Measurements from ENCODE around the gene GAGE2A. TPM values are rescaled to one million over a fixed set of nuclear protein-coding genes. Genes with fewer than 3 reads are reported as not detected.
"Not testable (repeated sequence)": the region's sequence is repeated elsewhere in the genome, so short reads cannot be mapped to it uniquely, and the experiment has no call there.

GAGE2A gene
- total and polyA plus RNA-seq, 2 donors (not counting 1 experiment from before 2014, with no cell fraction given): not detected

- POLR2A ChIA-PET; H4K20me1 ChIP-seq (ENCODE audit: control insufficient read depth, insufficient read depth, low read length, poor library complexity, severe bottlenecking); H3K27ac ChIP-seq (ENCODE audit: low read length in 2 of 2); H2AFZ ChIP-seq (ENCODE audit: insufficient read depth, low read depth, low read length, poor library complexity, severe bottlenecking); intact Hi-C loops (cut with micrococcal nuclease); ATAC-seq (ENCODE audit: low read depth); H3K4me2 ChIP-seq (replicated peaks; ENCODE audit: low read depth, low read length, poor library complexity, severe bottlenecking); H3K79me2 ChIP-seq (ENCODE audit: control insufficient read depth, insufficient read depth, low read length); H3K4me1 ChIP-seq (ENCODE audit: control insufficient read depth in 2 of 2, insufficient read depth in 2 of 2, low read length in 2 of 2); H3K36me3 ChIP-seq (replicated peaks in 1 of 2; ENCODE audit: control extremely low read depth in 1 of 2, control insufficient read depth in 1 of 2, extremely low read depth in 1 of 2, insufficient read depth in 2 of 2, low read length in 1 of 2); H3K9ac ChIP-seq (ENCODE audit: low read length); H3K9me3 Mint-ChIP-seq (ENCODE audit: insufficient read depth); H3K4me1 Mint-ChIP-seq; H3K4me3 Mint-ChIP-seq; H3K4me3 ChIP-seq (ENCODE audit: control extremely low read depth in 1 of 5, extremely low read depth in 1 of 5, insufficient read depth in 1 of 5, low read depth in 2 of 5, low read length in 4 of 5); H3K9me3 ChIP-seq (ENCODE audit: control extremely low read depth in 1 of 3, control insufficient read depth in 2 of 3, insufficient read depth in 1 of 3, low read length in 2 of 3); H3K27me3 ChIP-seq (replicated peaks in 1 of 4; ENCODE audit: control extremely low read depth in 1 of 4, control insufficient read depth in 3 of 4, insufficient read depth in 4 of 4, low read length in 3 of 4); CTCF ChIA-PET; H3K27me3 Mint-ChIP-seq; H3K27ac Mint-ChIP-seq; DNase-seq: not testable (repeated sequence)
- 96% methylated on average over 8 of the region's 37 CpGs for WGBS (ENCODE audit: insufficient coverage)
Observed at GRCh38 chrX:49589769-49590478, 628 bp downstream of the GAGE2A start.

GRCh38 chrX:49590488-49590887, 1.2 kb downstream of the GAGE2A start:
- H3K27me3 ChIP-seq (replicated peaks in 1 of 4; ENCODE audit: control extremely low read depth in 1 of 4, control insufficient read depth in 3 of 4, insufficient read depth in 4 of 4, low read length in 3 of 4); H3K79me2 ChIP-seq (ENCODE audit: control insufficient read depth, insufficient read depth, low read length); POLR2A ChIA-PET; H3K27ac Mint-ChIP-seq; H3K4me3 Mint-ChIP-seq; H2AFZ ChIP-seq (ENCODE audit: insufficient read depth, low read depth, low read length, poor library complexity, severe bottlenecking); H4K20me1 ChIP-seq (ENCODE audit: control insufficient read depth, insufficient read depth, low read length, poor library complexity, severe bottlenecking); H3K9ac ChIP-seq (ENCODE audit: low read length); ATAC-seq (ENCODE audit: low read depth); H3K27me3 Mint-ChIP-seq; H3K4me1 ChIP-seq (ENCODE audit: control insufficient read depth in 2 of 2, insufficient read depth in 2 of 2, low read length in 2 of 2); H3K9me3 Mint-ChIP-seq (ENCODE audit: insufficient read depth); DNase-seq; H3K27ac ChIP-seq (ENCODE audit: low read length in 2 of 2); intact Hi-C loops (cut with micrococcal nuclease); H3K36me3 ChIP-seq (replicated peaks in 1 of 2; ENCODE audit: control extremely low read depth in 1 of 2, control insufficient read depth in 1 of 2, extremely low read depth in 1 of 2, insufficient read depth in 2 of 2, low read length in 1 of 2); H3K4me3 ChIP-seq (ENCODE audit: control extremely low read depth in 1 of 5, extremely low read depth in 1 of 5, insufficient read depth in 1 of 5, low read depth in 2 of 5, low read length in 4 of 5); H3K4me2 ChIP-seq (replicated peaks; ENCODE audit: low read depth, low read length, poor library complexity, severe bottlenecking); H3K4me1 Mint-ChIP-seq; H3K9me3 ChIP-seq (ENCODE audit: control extremely low read depth in 1 of 3, control insufficient read depth in 2 of 3, insufficient read depth in 1 of 3, low read length in 2 of 3); CTCF ChIA-PET: not testable (repeated sequence)
- WGBS (ENCODE audit: insufficient coverage): no CpG with 5 or more reads among the region's 17 CpGs

DNA sequence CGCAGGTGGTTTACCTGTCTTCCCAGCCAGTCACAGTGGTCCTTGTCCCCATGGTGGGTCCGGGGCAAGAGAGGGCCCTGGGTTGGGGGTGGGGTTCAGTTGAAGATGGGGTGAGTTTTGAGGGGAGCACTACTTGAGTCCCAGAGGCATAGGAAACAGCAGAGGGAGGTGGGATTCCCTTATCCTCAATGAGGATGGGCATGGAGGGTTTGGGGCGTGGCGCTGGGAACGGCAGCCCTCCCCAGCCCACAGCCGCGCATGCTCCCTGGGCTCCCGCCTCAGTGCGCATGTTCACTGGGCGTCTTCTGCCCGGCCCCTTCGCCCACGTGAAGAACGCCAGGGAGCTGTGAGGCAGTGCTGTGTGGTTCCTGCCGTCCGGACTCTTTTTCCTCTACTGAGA, 9.4 kb downstream of the GAGE2A start, which contains the start of gene GAGE1:
TSS of gene GAGE1 (plus strand) at position 301 of the 400 bp plus-strand sequence. CDS start 1,155 bp downstream, outside the sequence.
- H3K27ac Mint-ChIP-seq; H3K4me2 ChIP-seq (replicated peaks; ENCODE audit: low read depth, low read length, poor library complexity, severe bottlenecking); H3K27ac ChIP-seq (ENCODE audit: low read length in 2 of 2); H3K79me2 ChIP-seq (ENCODE audit: control insufficient read depth, insufficient read depth, low read length); H3K4me3 Mint-ChIP-seq; CTCF ChIA-PET; ATAC-seq (ENCODE audit: low read depth); H3K9me3 Mint-ChIP-seq (ENCODE audit: insufficient read depth); H3K4me1 Mint-ChIP-seq; H3K36me3 ChIP-seq (replicated peaks in 1 of 2; ENCODE audit: control extremely low read depth in 1 of 2, control insufficient read depth in 1 of 2, extremely low read depth in 1 of 2, insufficient read depth in 2 of 2, low read length in 1 of 2); H2AFZ ChIP-seq (ENCODE audit: insufficient read depth, low read depth, low read length, poor library complexity, severe bottlenecking); POLR2A ChIA-PET; H3K9me3 ChIP-seq (ENCODE audit: control extremely low read depth in 1 of 3, control insufficient read depth in 2 of 3, insufficient read depth in 1 of 3, low read length in 2 of 3); H3K27me3 Mint-ChIP-seq; H3K9ac ChIP-seq (ENCODE audit: low read length); H3K27me3 ChIP-seq (replicated peaks in 1 of 4; ENCODE audit: control extremely low read depth in 1 of 4, control insufficient read depth in 3 of 4, insufficient read depth in 4 of 4, low read length in 3 of 4); H4K20me1 ChIP-seq (ENCODE audit: control insufficient read depth, insufficient read depth, low read length, poor library complexity, severe bottlenecking); H3K4me3 ChIP-seq (ENCODE audit: control extremely low read depth in 1 of 5, extremely low read depth in 1 of 5, insufficient read depth in 1 of 5, low read depth in 2 of 5, low read length in 4 of 5); intact Hi-C loops (cut with micrococcal nuclease); H3K4me1 ChIP-seq (ENCODE audit: control insufficient read depth in 2 of 2, insufficient read depth in 2 of 2, low read length in 2 of 2); DNase-seq: not testable (repeated sequence)
- WGBS (ENCODE audit: insufficient coverage): no CpG with 5 or more reads among the region's 16 CpGs
